GM19455 (cell line): ENCODE results near the gene GLI3.
A peak's percentile ranks its signal among the peaks of the same experiment; 100 is the strongest.

Source experiments
- ATAC-seq: cut with Tn5 transposase; IDR thresholded peaks from one replicate; pipeline ENCODE4 v1.9.1; 2021; ENCODE audit not compliant: unreplicated experiment

The GLI3 gene

DNA sequence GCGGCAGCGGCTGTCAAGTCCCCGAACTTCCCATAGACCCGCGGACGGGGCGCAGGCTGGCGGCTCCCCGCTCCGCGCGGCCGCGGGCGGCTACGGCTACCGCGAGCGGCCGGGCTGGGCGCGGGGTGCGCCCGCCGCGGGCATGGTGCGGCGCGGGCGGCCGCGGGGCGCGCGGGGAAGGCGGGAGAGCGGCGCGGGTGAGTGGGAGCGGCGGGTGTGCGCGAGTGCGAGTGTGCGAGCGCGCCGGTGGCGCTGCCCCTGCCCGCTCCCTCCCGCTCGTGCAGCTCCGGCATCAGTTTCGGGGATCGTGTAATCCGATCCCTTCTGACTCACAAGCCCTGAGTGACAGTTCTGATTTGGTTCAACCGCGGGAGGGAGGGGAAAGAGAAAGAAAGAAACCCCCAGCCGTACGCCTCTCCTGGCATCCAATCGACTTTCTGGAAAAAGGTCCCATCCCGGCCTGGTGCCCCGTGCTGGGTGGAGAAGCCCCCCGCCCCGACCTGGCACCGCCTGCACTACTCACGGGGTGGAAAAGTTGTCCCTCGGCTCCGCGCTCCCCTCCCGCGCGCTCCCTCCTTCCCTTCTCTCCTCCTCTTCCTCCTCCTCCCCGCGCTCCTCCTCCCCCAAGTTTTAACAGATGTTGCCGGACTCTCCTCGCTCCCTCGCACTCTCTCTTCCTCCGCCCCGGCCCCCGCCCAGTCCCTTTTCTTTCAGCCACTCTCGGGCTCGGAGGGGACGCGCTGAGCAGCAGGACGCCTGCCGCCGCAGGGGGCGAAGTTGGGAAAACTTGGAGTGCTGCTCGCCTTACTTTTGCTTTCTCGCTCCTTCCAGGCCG lies at the start of gene GLI3:
TSS of gene GLI3 (minus strand) at position 234 of the 835 bp plus-strand sequence. CDS start 13,956 bp downstream, outside the sequence.
- peak; percentile 71 for ATAC-seq

DNA sequence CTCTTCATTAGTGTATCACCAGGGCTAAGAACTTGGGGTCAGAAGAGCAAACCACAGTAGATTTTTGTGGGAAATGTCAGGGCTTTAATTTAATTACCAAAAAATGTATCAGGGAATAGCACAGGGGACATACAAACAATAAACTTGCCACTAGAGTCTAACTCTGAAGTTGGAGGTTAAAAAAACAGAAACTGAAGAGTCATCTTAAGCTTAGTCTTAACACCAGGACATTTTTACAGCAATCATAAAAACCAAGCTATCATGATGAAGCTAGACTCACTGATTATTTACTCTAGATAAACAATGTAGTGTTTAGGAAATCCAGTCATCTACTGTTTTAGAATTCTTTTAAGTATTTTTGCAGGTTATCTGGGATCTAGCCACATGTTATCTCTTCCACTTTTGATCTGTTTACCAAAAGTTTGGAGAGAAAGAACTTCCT lies 48.4 kb upstream of the GLI3 start:
- ATAC-seq, result no peak

DNA sequence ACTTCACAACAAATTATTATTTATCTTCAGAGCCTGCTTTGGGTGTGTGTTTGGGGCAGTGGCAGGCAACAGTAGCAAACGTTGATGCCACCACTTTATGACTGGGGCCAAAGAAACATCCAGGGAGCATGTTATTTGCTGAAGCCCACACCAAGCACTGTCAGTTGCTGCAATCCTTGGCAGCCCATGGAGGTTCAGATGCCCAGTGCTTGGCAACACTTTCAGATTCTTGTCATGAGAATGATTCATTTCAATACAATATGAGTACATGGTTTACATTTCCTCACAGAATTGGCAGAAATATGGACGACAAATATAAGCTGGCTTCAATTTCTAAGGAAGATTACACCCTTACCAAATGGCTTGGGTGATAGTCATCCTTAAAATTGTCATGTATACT lies 46.5 kb upstream of the GLI3 start:
- no peak for ATAC-seq

DNA sequence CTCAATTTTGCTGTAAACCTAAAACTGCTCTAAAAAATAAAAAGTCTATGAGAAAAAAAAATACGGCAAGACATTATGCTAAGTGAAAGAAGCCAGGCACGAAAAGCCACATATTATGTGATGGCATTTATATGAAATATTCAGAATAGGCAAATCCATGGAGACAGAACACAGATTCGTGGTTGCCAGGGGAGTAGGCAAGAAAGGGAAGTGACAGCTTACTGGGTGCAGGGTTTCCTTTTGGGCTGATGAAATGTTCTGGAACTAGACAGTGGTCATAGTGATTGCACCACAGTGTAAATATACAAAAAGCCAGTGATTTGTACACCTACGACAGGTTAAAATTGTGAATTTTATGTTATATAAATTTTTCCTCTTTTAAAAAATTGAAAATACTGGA lies 41.3 kb upstream of the GLI3 start:
- no peak for ATAC-seq

DNA sequence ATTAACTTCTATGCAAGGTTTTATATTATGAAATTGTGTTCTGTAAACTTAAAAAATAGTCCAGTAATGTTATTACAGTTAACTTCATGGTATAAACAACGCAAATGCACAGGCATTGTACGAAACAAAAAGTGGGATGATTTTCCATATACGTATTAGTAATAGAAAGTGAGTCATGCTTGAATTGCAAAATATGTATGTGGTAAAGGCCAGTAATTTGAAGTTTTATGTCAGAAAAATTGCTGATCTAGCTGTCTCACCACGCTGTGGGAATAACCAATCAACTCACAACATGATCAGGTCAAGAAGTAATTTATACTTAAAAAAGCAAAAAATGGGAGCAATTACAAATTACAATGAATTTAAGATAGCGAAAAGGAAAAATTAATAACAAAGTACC lies 37.0 kb upstream of the GLI3 start:
- ATAC-seq, result no peak

DNA sequence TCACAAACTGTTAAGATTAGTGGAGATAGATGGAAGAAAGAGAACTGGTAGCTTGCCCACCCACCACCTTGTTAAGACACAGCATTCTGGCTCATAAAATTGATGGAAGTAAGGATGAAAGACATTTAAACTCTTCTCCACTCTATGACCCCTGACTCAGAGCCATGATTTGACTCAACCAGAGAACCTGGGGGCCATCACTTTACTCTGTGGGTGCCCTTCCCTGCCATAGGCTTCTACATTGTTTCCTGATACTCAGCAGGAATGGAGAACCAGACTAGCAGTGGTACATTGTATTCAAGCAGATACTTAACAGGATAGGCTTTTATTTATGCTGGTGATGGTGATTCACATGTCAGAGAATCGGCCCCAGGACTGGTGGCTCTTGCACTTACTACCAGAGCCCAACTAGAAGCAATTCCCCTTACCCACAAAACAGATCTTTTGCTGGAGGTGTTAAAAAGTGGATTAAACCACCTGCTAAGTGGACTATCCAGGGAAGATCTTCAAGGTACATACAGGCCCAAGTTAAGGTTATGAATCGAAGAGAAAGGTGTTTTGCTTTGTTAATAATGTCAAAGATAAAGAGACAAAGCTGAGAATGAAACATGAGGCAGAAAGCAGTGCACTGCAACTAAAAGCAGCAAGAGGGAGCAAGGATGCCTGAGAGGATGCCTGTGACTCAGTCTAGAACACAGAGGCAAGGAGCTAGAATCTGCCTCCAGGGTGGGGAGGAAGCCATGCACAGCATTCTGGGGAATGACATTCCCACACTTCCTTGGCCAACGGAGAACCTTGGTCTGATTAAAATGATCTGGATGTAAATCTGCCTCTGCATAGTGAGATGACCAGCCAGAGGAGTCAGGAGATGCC lies 36.0 kb upstream of the GLI3 start:
- ATAC-seq, result no peak

DNA sequence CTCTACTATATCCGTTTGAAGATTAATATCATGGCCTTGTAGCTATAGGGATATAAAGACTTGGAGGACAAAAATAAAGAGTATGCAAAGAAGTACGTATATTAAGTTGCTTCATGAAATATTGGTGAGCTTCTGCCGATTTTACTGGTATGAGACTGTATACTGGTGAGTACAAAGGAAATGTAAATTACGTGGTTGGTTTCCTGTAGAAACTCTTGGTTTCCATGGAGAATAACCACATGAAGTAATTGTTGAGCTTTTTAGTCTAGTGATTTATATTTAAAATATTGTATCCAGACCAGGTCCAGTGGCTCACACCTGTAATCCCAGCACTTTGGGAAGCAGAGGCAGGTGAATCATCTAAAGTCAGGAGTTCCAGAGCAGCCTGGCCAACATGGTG lies 32.2 kb upstream of the GLI3 start:
- peak; percentile 63 for ATAC-seq

DNA sequence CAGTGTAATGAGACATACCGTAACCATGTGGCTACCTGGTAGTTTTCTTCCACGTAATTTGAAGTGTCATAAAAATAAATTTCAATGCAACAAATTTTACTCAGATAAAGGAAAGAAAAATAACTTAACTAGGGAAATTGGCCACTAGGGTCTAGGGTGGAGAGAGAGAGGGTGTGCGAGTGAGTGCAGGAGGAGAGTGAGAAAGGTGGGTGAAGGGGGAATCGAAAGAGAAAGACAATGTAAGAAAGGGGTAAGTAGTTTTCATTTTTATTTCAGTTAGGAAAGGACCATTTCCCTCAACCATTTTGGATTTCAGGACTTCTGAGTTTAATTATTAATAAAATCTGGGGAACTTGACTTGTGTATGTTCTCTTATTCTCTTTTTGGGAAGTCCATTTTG lies 27.7 kb upstream of the GLI3 start:
- no peak for ATAC-seq

DNA sequence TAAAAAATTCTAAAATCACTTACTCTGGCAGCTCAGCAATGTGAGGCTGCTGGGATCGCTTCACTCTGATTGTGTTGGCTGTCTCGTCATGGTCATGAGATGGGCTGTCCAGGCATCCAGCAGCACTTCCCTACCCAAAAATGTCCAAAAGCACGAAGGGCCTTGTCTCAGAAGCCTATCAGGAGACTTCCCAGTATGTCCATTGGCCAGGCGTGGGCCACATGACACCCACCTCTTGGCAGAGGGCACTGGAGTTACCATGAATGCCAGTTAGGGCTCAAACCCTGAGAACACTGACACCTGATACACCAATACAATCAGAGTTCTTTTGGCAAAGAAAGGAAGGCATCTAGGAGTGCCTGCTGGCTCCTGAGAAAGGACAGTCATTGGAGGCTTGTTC lies 27.0 kb upstream of the GLI3 start:
- ATAC-seq, result no peak

DNA sequence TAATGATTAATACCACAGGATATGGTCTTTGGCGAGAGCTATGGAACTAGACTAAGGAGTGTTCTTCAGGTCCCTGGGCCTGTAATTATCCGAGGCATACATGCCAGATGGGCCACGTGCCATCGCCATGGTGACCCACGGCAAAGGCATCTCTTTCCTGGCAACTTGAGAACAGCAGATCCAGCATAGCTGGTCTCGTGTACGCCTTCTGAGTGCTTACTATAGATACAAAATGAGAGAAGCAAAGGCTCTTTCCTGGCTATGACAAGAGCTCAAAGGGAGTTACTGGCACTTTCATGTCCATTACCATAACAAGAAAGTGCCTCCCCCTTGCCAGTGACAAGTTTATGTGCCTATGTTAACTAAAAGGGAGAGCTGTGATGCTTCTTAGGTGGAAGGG lies 26.0 kb upstream of the GLI3 start:
- ATAC-seq, result no peak

DNA sequence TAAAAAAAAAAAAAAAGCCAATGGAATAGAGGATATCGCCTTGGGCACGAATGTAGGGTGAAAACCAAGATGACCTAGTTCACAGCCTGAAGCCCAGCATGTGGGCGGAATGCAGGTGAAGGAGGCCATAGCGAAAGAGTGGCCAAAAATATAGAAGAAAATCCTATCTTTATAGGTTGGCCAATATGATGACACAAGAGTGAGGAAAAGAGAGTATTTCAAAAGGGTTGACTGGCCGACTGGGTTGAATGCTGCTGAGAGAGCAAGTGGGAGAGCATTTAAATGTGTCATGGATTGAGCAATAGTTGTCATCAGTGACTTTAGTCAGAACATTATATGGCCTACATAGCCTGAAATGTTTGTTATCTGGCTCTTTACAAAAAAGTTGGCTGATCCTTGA lies 17.2 kb upstream of the GLI3 start:
- ATAC-seq, result no peak

DNA sequence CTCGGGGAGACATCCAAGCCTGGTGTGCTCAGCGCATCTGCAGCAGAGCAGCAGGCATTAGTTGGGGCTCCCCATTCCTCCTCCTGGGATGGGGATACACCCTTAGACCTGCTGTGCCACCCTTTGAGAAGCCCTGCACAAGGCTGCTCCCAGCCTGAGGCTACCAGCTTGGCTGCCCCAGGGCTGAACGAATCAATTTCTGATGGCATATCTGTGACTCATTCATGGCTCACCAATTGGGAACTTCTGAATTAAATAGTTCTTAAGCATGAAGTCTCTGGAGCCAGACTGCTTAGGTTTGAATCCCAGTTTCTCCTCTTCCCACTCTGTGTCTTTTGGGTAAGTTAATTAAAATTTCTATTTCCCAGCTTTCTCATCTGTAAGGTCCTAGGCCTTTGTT lies 16.3 kb upstream of the GLI3 start:
- ATAC-seq, result no peak

DNA sequence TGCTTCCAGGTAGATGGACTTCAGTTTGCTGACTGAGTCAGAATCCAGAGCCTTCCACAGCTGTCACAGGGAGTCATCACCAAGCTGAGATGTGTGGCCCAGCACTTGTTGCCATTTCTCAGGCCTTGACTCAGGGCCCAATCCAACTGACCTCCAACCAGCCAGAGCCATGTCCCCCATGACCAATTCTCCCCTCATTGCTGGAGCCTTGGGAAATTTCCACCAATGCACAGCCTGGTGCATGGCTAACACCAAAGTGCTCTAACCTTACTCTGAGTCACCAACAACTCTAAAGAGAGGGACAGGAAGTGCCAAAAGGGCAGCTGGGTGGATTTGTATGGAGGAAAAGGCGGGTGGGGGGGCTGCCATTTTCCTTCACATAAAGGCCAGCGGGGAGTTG lies 13.4 kb upstream of the GLI3 start:
- ATAC-seq, result no peak

DNA sequence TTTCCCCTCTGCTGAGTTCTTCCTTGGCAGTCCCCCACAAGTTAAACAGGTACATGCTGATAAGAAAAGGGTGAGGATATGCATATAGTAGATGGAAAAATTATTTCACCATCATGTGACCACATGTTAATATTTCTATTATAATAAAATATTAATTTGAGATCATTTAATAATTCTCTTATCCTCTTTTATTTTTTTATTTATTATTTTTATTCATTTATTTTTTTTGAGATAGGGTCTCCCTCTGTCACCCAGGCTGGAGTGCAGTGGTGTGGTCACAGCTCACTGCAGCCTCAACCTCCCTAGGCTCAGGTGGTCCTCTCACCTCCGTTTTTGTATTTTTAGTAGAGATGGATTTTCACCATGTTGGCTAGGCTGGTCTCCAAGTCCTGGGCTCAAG lies 11.6 kb upstream of the GLI3 start:
- no peak for ATAC-seq

DNA sequence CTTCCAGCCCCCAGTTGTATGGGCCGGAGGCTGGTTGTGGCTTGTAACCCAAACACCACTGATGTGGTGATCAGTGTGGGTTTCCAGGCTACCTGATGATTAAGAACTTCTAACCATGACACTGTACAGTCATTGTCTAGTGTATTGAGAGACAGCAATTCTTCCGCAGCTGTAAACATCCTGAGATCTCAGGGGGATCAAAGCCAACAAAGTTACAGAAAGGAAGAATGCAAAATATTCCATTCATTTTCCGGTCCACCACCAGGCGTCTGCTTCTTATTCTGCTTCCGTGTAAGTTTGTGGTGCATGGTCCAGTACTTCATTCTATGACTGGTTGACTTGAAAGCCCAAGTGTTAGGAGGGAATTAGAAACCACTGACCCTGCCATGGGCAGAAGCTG lies 10.3 kb upstream of the GLI3 start:
- no peak for ATAC-seq

DNA sequence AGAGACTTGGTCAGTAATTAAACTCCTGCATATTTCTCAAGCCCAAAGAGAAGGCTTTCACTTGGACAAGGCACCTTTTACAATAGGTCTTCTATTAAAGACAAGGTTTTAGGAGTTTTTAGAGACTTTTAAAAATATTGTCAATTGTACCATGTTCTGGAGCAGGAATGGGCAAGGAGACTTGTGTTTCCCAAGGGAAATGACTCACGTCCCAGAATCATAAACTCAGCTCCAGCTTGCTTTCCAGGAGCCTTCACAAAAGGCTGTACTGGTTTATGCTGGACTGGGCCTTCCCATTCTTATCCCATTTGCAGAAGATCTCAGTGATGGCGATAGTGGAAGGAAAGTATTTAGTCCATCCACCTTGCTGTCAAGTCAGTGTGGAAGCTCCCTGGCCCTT lies 7.8 kb upstream of the GLI3 start:
- ATAC-seq, result no peak

DNA sequence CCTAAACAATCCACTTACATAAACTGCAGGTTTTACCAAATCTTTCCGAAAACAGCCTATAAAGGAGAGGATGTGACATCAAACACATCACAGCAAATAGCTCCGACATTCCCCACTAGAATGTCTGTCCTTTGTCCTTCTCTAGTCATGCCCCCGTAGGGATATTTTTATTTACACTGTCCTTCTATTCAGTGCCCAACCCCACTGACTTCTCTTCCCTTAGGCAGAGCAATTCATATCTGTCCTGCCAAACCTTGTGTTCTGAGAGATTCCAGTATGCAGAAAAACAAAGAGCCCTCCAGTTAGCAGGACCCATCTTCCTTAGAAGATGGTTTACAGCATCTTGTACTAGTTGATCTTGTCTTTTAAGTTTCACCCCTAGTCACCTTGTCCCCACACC lies 5.4 kb upstream of the GLI3 start:
- ATAC-seq, result no peak

DNA sequence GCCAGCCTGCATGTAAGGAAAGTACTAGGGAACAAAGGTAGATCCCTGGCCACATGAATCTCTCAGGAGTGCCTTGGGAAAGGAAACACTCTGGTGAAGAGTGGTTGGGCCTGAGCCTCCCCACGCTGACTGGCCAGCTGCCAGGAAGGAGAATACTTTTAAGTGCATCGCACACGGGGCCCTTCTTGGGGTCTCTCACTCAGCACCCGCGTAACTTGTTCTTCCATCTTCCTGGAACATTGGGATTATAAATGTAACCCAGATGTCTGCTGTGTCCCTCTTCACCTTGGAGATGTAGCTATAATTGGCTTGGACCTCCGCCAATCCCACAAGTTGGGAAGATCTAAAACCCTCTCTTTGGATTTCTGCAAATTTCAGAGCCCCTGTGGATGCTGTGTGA lies 4.4 kb upstream of the GLI3 start:
- ATAC-seq, result no peak

DNA sequence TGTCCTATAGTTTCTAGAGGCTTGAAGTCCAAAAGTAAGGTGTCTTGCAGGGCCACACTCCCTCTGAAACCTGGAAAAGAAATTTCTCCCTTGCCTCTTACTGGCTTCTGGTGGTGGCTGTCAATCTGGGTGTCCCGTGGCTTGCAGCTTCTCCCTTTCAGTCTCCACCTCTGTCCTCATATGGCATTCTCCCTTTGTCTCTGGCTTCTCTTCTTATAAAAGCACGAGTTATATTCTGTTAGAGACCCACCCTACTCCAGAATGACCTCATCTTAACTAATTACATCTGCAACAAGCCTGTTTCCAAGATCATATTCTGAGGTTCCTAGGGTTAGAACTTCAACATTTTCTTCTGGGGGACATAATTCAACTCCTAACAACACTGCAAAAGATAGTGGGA lies 3.4 kb upstream of the GLI3 start:
- no peak for ATAC-seq

DNA sequence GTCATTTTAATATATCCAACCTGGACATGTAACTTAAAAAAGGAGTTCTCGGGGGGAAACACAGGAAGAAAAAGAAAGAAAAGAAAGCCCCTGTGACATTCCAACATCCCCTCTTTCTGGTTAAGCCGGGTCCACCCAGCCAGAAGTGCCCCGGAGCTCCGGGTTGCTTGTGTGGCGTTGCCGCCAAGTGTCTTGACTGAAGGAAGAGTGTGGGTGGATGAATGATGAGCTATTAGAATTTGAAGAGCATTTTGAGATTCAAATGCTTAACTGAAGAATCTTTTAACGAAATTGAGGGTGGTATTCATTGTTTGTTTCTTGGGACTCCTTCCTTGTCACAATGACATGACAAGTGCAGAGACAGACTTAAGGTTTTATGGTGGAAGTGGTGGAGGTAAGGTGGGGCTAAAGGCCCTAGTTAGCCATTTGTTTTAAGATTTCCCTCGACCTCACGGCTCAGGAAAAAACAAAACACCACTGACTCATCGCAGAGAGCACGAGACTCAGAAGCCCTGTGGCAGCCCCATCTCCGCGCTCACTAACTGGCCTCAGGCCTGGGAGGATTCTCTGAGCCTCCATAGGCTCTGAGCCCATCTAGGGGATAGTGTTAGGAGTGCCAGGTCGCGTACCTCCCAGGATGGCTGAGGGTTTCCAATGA lies 1.8 kb upstream of the GLI3 start:
- ATAC-seq, result no peak

DNA sequence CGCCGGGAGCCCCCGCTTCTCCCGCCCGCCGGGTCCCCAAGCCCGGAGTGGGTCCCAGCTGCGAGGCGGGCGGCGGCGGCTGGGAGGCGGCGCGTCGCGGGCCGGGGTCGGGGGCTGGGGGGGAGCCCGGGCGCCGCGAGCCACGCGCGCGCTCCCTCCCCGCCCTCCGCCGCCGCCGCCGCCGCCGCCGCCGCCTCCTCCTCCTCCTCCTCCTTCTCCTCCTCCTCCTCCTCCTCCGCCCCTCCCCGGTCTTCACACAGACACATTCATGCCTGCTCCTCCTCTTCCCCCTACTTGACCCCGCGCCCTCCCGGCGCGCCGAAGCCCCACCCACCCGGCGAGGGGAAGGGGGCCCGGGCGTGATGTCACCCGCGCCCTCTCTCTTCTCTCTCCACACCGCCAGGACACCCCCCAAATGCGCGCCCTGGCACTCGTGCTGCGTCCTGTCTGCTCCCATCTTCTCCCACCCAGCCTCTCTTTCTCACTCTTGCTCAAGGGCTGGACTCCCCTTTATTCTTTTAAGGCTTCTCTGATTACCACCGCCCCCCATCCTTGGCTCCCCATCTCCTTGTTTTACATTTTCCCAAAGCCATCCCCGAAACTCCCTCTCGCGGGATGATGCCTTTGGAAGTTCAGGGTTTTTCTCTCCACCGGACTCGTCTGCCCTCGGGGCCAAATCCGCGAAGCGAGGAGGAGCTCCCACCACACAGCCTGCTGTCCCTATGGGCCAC lies 967 bp upstream of the GLI3 start:
- no peak for ATAC-seq
